PFSK-1 (cell line): ENCODE measurements around the gene BEAN1.

Experiments
- POLR2AphosphoS5 ChIP-seq: IDR thresholded peaks from 2 replicates; pipeline ENCODE4 v1.6.1; 2012; ENCODE audit warnings: low read depth, mild to moderate bottlenecking, control low read depth, low read length, moderate library complexity
- TF ChIP-seq, protein P1 (sequence below), 2 experiments: IDR thresholded peaks; 2 replicates each; pipeline versions ENCODE4 v1.6.1 to v1.8.0; 2011 to 2012; ENCODE audit warnings: low read depth in 2 of 2, low read length in 2 of 2, control low read depth in 1 of 2, inconsistent platforms in 1 of 2, mild to moderate bottlenecking in 1 of 2, moderate library complexity in 1 of 2; ENCODE audit not compliant: insufficient read depth in 1 of 2

DNA sequence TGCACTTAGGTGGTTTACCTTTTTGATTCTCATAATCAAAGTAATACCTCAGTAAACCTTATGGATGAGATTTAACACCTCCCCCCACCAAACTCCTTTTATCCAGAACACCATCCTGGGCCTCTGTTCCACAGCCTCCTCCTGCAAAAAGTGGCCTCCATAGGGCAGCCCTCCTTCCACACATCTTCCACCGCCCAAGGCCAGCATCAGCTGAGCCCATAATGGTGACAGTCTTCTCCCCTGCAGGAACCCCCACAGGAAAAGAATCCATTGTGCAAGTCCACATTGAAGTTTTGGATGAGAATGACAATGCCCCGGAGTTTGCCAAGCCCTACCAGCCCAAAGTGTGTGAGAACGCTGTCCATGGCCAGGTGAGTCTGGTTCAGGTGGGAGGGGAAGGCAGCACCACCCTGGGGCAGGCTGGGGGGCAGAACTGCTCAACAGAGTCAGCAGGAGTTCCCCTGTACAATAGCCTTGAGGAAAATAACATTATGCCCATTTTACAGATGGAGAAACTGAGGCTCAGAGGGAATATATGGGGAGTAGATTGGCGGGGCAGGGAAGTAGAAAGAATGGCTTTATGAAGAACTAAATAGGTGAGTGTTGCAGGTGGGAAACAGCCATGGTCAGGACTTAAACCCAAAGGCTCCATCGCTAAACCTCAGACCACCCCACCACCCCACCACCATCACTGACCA is 29.2 kb upstream of the BEAN1 start:
- no peak for TF ChIP-seq POLR2AphosphoS5
- TF ChIP-seq, protein P1, sequence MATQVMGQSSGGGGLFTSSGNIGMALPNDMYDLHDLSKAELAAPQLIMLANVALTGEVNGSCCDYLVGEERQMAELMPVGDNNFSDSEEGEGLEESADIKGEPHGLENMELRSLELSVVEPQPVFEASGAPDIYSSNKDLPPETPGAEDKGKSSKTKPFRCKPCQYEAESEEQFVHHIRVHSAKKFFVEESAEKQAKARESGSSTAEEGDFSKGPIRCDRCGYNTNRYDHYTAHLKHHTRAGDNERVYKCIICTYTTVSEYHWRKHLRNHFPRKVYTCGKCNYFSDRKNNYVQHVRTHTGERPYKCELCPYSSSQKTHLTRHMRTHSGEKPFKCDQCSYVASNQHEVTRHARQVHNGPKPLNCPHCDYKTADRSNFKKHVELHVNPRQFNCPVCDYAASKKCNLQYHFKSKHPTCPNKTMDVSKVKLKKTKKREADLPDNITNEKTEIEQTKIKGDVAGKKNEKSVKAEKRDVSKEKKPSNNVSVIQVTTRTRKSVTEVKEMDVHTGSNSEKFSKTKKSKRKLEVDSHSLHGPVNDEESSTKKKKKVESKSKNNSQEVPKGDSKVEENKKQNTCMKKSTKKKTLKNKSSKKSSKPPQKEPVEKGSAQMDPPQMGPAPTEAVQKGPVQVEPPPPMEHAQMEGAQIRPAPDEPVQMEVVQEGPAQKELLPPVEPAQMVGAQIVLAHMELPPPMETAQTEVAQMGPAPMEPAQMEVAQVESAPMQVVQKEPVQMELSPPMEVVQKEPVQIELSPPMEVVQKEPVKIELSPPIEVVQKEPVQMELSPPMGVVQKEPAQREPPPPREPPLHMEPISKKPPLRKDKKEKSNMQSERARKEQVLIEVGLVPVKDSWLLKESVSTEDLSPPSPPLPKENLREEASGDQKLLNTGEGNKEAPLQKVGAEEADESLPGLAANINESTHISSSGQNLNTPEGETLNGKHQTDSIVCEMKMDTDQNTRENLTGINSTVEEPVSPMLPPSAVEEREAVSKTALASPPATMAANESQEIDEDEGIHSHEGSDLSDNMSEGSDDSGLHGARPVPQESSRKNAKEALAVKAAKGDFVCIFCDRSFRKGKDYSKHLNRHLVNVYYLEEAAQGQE (IDR thresholded peaks at IDR 0.05; ENCODE audit: insufficient read depth in 1 of 2, low read depth in 2 of 2, low read length in 2 of 2), result no peak
